Measurements from ENCODE around the gene KANK4.

The KANK4 gene

DNA sequence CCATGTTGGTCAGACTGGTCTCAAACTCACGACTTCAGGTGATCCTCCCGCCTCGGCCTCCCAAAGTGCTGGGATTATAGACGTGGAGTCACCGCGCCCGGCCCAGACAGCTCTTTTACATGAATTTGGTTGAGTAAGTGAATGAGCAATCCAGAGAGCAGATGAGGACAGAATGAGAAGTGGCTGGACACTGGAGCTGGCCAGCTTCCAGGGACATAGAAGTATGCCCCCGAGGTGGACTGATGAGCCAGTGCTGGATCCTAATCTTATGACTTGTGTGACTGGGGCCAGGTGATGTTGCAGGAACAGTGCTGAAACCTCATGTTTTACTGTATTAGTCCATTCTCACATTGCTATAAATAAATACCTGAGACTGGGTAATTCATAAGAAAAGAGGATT is 35.9 kb upstream of the KANK4 start:
- Histone ChIP-seq H3K27ac (ENCODE audit: low read depth, low read length) (no peak overlapping the region), H3K27me3 (ENCODE audit: control insufficient read depth, insufficient read depth, low read length) (no peaks in the 10 kb centered on the region), H3K9me3 (ENCODE audit: control insufficient read depth, insufficient read depth, low read depth, low read length) (no peaks in the 10 kb centered on the region), H3K4me3 (ENCODE audit: low read depth, low read length) (no peak overlapping the region), H3K36me3 (ENCODE audit: control insufficient read depth, insufficient read depth, low read length) (no peaks in the 10 kb centered on the region), H3K9ac (ENCODE audit: low read length) (no peak overlapping the region), H3K4me1 (ENCODE audit: control insufficient read depth, insufficient read depth, low read length) (no peaks in the 10 kb centered on the region)

DNA sequence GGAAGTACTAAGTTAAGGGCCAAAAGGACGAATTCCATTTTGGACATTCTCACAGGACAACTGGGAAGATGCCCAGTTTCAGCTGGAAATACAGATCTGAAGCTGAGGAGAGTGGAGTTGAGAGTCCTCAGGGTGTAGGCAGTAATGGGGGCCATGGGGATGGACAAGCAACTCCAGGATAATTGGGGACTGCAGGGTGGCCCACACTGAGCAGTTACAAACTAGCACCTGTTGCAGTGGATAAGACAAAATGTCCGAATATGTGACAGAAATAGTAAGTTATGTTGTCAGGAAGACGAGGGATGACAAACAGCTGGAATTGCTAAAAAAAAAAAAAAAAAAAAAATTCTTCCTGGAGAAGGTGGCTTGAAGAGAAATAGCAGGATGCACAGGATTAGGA is 34.6 kb upstream of the KANK4 start:
- H3K36me3 ChIP-seq (ENCODE audit: control insufficient read depth, insufficient read depth, low read length) = no peaks in the 10 kb centered on the region
- H3K4me3 ChIP-seq (ENCODE audit: low read depth, low read length) = no peak overlapping the region
- no peaks in the 10 kb centered on the region for H3K9me3 ChIP-seq (ENCODE audit: control insufficient read depth, insufficient read depth, low read depth, low read length)
- no peaks in the 10 kb centered on the region for H3K27me3 ChIP-seq (ENCODE audit: control insufficient read depth, insufficient read depth, low read length)
- no peak overlapping the region for H3K9ac ChIP-seq (ENCODE audit: low read length)
- no peaks in the 10 kb centered on the region for H3K4me1 ChIP-seq (ENCODE audit: control insufficient read depth, insufficient read depth, low read length)
- no peak overlapping the region for H3K27ac ChIP-seq (ENCODE audit: low read depth, low read length)

DNA sequence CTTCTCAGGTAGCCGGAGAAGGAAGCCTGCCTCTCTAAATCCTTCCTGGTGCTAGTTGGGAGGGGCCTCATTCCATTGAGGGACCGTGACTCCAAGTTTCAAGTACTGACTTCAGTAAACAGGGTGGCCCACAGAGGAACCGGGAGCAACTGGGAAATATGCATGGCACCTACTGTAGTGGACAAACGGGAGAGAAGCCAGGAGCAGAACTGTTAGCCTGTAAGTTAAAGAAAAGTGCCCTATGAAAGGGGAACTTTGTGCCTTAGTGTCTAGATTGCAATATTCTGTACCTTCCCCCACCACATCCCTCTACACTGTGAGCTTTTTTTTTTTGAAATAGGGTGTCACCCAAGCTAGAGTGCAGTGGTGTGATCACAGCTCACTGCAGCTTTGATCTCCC is 33.2 kb upstream of the KANK4 start:
- Histone ChIP-seq H3K9ac (ENCODE audit: low read length) (no peak overlapping the region), H3K9me3 (ENCODE audit: control insufficient read depth, insufficient read depth, low read depth, low read length) (no peaks in the 10 kb centered on the region), H3K27me3 (ENCODE audit: control insufficient read depth, insufficient read depth, low read length) (no peaks in the 10 kb centered on the region), H3K27ac (ENCODE audit: low read depth, low read length) (no peak overlapping the region), H3K4me3 (ENCODE audit: low read depth, low read length) (no peak overlapping the region), H3K4me1 (ENCODE audit: control insufficient read depth, insufficient read depth, low read length) (no peaks in the 10 kb centered on the region), H3K36me3 (ENCODE audit: control insufficient read depth, insufficient read depth, low read length) (no peaks in the 10 kb centered on the region)

DNA sequence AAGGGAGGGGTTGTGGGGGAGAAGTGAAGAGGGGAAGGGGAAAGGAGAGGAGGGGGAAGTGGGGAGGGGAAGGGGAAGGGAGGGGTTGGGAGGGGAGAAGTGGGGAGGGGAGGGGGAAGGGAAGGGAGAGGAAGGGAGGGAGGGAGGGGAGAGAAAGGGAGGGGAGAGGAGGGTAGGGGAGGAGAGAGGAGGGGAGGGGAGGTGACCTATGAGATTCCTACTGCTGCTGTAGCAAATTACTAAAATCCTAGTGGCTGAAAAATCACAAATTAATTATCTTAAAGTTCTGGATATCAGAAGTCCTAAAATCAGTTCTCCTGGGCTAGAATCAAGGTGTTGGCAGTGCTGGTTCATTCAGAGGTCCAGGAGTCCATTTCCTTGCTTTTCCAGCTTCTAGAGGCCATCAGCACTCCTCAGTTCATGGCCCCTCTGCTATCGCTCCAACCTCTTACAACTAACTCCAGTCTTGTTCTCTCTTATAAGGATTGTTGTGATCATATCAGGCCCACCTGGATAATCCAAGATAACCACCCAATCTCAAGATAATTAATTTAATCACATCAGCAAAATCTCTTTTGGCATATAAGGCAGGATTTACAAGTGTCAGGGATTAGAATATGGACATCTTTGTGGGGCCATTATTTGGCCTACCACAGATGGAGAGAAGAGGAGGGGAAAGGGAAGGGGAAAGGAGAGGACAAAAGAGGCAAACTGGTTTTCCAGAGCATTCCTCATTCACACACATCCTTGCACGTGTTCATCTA is 30.4 kb upstream of the KANK4 start:
- no peaks in the 10 kb centered on the region for H3K9me3 ChIP-seq (ENCODE audit: control insufficient read depth, insufficient read depth, low read depth, low read length)
- H3K4me3 ChIP-seq (ENCODE audit: low read depth, low read length) = no peak overlapping the region
- H3K27ac ChIP-seq (ENCODE audit: low read depth, low read length) = no peak overlapping the region
- H3K9ac ChIP-seq (ENCODE audit: low read length) = no peak overlapping the region
- H3K27me3 ChIP-seq (ENCODE audit: control insufficient read depth, insufficient read depth, low read length) = no peaks in the 10 kb centered on the region
- no peaks in the 10 kb centered on the region for H3K36me3 ChIP-seq (ENCODE audit: control insufficient read depth, insufficient read depth, low read length)
- H3K4me1 ChIP-seq (ENCODE audit: control insufficient read depth, insufficient read depth, low read length) = no peaks in the 10 kb centered on the region

DNA sequence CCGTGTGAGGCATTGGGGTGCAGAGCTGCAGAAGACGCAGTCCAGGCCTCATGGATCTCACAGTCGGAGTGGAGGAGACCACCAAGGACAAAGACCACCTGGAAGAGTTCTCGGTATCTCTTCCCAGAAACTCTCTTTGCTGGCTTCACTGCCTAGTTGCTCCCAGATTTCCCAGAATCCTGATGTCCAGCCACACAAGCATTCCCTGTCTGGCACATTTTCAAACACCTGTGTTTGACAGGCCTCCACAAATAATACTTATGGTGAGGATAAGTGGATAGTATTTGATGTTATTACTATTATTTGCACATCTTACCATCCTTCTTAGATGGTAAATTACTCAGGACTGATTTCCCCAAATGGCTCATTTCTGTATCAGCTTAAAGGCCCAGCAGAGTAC is 27.7 kb upstream of the KANK4 start:
- Histone ChIP-seq H3K36me3 (ENCODE audit: control insufficient read depth, insufficient read depth, low read length) (no peaks in the 10 kb centered on the region), H3K9ac (ENCODE audit: low read length) (no peak overlapping the region), H3K9me3 (ENCODE audit: control insufficient read depth, insufficient read depth, low read depth, low read length) (no peaks in the 10 kb centered on the region), H3K27ac (ENCODE audit: low read depth, low read length) (no peak overlapping the region), H3K4me1 (ENCODE audit: control insufficient read depth, insufficient read depth, low read length) (no peaks in the 10 kb centered on the region), H3K27me3 (ENCODE audit: control insufficient read depth, insufficient read depth, low read length) (no peaks in the 10 kb centered on the region), H3K4me3 (ENCODE audit: low read depth, low read length) (no peak overlapping the region)

DNA sequence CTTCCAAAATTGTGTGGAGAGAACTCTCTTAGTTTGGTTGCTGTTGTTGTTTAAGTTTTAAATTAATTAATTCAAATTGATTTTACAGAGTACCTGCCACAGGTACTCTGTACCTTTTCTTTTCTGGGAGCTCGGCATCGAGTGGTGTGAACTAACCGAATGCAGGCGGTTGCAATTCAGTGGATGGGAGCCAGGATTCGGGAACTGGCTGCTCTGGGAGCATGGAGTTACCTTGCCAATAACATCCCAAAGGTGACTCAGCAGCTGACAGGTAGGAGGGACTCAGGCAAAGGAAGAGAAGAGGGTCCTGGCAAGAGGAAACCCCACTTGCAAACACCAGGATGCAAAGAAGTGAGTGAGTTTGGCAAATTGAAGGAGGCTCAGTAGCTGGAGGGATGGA is 24.7 kb upstream of the KANK4 start:
- no peaks in the 10 kb centered on the region for H3K4me1 ChIP-seq (ENCODE audit: control insufficient read depth, insufficient read depth, low read length)
- H3K36me3 ChIP-seq (ENCODE audit: control insufficient read depth, insufficient read depth, low read length) = no peaks in the 10 kb centered on the region
- no peak overlapping the region for H3K9ac ChIP-seq (ENCODE audit: low read length)
- H3K4me3 ChIP-seq (ENCODE audit: low read depth, low read length) = no peak overlapping the region
- H3K27me3 ChIP-seq (ENCODE audit: control insufficient read depth, insufficient read depth, low read length) = no peaks in the 10 kb centered on the region
- no peak overlapping the region for H3K27ac ChIP-seq (ENCODE audit: low read depth, low read length)
- no peaks in the 10 kb centered on the region for H3K9me3 ChIP-seq (ENCODE audit: control insufficient read depth, insufficient read depth, low read depth, low read length)

DNA sequence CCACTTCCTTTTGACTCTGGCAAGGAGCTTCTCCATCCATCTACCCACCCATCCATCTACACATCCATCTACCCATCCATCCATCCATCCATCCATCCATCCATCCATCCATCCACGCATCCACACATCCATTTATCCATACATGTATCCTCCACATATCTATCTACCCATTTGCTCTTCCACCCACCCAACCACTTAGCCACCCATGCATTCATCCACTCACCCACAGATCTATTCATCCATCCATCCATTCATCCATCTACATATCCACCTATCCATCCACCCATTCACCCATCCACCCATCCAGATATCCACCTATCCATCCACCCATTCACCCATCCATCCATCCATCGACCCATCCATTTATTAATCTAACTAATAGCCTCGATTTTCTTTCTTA is 23.0 kb upstream of the KANK4 start:
- no peaks in the 10 kb centered on the region for H3K9me3 ChIP-seq (ENCODE audit: control insufficient read depth, insufficient read depth, low read depth, low read length)
- H3K9ac ChIP-seq (ENCODE audit: low read length) = no peak overlapping the region
- peaks cover 11% of the 10 kb centered on the region for H3K4me1 ChIP-seq (ENCODE audit: control insufficient read depth, insufficient read depth, low read length)
- no peaks in the 10 kb centered on the region for H3K27me3 ChIP-seq (ENCODE audit: control insufficient read depth, insufficient read depth, low read length)
- H3K36me3 ChIP-seq (ENCODE audit: control insufficient read depth, insufficient read depth, low read length) = no peaks in the 10 kb centered on the region
- no peak overlapping the region for H3K4me3 ChIP-seq (ENCODE audit: low read depth, low read length)
- H3K27ac ChIP-seq (ENCODE audit: low read depth, low read length) = no peak overlapping the region

DNA sequence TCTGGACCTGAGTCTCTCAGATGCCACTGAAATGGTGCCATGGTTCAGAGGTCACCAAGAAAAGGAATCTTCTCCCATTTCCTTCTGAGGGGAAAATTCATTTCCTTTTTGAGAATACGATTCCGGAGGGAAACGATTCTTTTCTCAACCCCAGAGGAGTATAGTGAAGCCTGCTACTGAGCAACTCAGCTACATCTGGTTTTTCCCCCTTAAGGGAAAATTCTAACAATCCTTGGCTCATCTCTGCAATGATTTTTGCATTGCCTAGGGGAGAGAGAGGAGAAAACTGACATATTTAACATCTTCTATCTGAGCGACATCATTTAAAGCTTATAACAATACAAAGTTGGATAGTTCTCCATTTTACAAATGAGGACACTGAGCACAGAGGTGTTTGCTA is 22.4 kb upstream of the KANK4 start:
- Histone ChIP-seq H3K4me1 (ENCODE audit: control insufficient read depth, insufficient read depth, low read length) (peaks cover 17% of the 10 kb centered on the region), H3K27ac (ENCODE audit: low read depth, low read length) (no peak overlapping the region), H3K27me3 (ENCODE audit: control insufficient read depth, insufficient read depth, low read length) (no peaks in the 10 kb centered on the region), H3K4me3 (ENCODE audit: low read depth, low read length) (no peak overlapping the region), H3K36me3 (ENCODE audit: control insufficient read depth, insufficient read depth, low read length) (no peaks in the 10 kb centered on the region), H3K9me3 (ENCODE audit: control insufficient read depth, insufficient read depth, low read depth, low read length) (no peaks in the 10 kb centered on the region), H3K9ac (ENCODE audit: low read length) (no peak overlapping the region)

DNA sequence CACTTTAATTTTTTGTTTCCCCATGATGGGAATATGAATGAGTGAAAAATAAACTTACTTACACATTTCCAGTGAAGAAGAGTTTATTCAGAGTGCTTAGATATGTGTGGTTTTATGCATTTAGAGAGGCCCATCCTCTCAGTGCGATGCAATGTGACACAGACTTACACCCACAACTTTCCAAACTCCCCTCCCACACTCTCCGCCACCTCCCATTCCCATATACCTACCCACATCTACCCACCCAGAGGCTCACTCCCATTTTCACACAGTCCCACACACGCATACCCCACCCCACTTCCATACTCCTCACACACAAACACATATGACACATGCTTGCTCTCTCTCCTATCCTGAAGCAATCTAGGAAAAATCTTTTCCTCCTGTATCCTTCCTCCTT is 21.9 kb upstream of the KANK4 start:
- H3K36me3 ChIP-seq (ENCODE audit: control insufficient read depth, insufficient read depth, low read length) = no peaks in the 10 kb centered on the region

DNA sequence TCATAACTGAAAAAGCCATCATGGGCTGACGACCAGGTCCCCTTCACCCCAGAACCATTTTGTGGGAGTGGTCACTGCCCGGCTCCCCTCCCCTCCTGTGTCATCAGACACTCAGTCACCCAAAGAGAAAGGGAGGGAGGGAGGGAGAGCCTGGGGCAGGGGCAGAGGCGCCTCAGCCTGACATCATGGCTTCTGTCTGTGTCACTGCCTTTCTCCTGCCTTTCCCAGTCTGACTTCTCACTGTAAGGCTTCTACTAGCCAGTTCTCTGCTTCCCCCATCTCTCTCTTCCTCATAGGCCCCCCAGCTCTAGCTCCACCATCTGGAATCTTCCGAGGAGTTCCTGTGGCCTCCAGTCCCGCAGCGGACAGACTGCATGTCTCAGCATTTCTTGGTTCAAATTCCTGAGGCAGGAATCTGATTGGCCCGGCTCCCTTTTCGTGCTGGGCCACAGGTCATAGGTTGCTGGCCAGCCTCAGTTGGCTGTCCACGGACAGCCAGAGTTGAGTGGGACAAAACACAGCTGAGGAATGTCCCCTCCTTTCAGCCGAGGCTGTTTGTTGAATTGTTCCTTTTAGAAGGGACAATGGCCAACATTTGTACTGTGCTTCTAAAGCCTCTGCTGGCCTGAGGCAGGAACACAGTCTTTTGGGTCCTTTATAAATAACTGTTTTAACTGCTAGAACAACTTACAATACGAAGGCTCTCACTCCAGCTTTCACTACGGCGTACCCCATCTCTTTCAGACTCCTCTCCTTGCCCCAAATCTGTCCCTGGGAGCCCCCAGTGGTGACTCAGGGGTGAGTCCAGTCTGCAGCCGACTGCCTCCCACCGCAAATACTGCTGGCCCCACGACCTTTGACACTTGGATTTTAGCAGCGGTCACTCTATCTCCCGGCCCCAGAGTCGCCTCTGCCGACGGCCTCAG is 18.7 kb upstream of the KANK4 start:
- no peak overlapping the region for H3K4me3 ChIP-seq (ENCODE audit: low read depth, low read length)
- no peaks in the 10 kb centered on the region for H3K27me3 ChIP-seq (ENCODE audit: control insufficient read depth, insufficient read depth, low read length)
- no peak overlapping the region for H3K27ac ChIP-seq (ENCODE audit: low read depth, low read length)
- no peaks in the 10 kb centered on the region for H3K36me3 ChIP-seq (ENCODE audit: control insufficient read depth, insufficient read depth, low read length)
- H3K9me3 ChIP-seq (ENCODE audit: control insufficient read depth, insufficient read depth, low read depth, low read length) = no peaks in the 10 kb centered on the region
- H3K4me1 ChIP-seq (ENCODE audit: control insufficient read depth, insufficient read depth, low read length) = peaks cover 17% of the 10 kb centered on the region
- peak overlapping the region; percentile 24 for H3K9ac ChIP-seq (ENCODE audit: low read length)

More for the DNA sequence above, 21.9 kb upstream of the KANK4 start:
- peaks cover 17% of the 10 kb centered on the region for H3K4me1 ChIP-seq (ENCODE audit: control insufficient read depth, insufficient read depth, low read length)
- no peak overlapping the region for H3K27ac ChIP-seq (ENCODE audit: low read depth, low read length)
- no peak overlapping the region for H3K4me3 ChIP-seq (ENCODE audit: low read depth, low read length)
- H3K9me3 ChIP-seq (ENCODE audit: control insufficient read depth, insufficient read depth, low read depth, low read length) = no peaks in the 10 kb centered on the region
- no peaks in the 10 kb centered on the region for H3K27me3 ChIP-seq (ENCODE audit: control insufficient read depth, insufficient read depth, low read length)
- no peak overlapping the region for H3K9ac ChIP-seq (ENCODE audit: low read length)

DNA sequence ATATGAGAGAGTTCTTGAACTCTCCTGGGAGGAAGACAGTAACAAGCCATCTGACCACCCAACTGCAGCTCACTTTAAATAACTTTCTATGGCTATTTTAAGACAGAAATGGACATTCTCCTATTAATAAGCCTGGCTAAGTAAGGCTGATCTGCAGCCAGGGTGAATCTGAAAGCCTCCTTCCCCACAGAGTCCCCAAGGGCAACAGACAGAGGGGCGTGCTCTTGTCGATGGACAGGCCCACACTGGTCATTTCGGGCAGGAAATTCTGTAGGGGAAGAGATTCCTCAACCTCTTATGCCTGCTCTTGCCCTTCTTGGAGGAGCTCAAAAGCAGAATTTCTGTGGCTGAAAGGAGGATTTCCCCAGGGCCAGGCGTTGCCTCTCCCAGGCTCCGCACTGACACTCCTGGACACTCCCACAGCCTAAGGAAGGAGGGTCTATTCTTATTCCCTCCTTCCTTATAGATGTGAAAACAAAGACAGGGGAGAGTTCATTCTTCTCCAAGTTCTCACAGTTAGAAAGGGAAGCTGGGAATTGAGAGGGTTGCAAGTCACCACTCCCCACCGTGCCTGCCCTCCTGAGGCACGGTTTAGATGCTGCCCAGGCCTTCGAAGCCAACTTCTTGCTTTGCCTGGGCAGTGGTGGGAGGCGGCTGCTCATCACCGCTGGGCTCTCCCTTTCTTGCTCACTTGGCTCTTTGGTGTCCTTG is 17.9 kb upstream of the KANK4 start:
- no peak overlapping the region for H3K9ac ChIP-seq (ENCODE audit: low read length)

More for the DNA sequence above, 17.9 kb upstream of the KANK4 start:
- no peak overlapping the region for H3K4me3 ChIP-seq (ENCODE audit: low read depth, low read length)
- H3K27me3 ChIP-seq (ENCODE audit: control insufficient read depth, insufficient read depth, low read length) = no peaks in the 10 kb centered on the region
- no peak overlapping the region for H3K27ac ChIP-seq (ENCODE audit: low read depth, low read length)
- no peaks in the 10 kb centered on the region for H3K36me3 ChIP-seq (ENCODE audit: control insufficient read depth, insufficient read depth, low read length)
- H3K4me1 ChIP-seq (ENCODE audit: control insufficient read depth, insufficient read depth, low read length) = peaks cover 17% of the 10 kb centered on the region
- H3K9me3 ChIP-seq (ENCODE audit: control insufficient read depth, insufficient read depth, low read depth, low read length) = no peaks in the 10 kb centered on the region

Measured in HUES6 (cell line).